Activated naive CD4-positive, alpha-beta T cell treated with anti-CD3 and anti-CD28 coated beads, Interleukin-2, amount 50 U/mL, for 72 hours (primary cell): ENCODE results near the gene PIAS4. TPM values are rescaled to one million over a fixed set of nuclear protein-coding genes. Genes with fewer than 3 reads are reported as not detected.

ENCODE experiments used
- ATAC-seq, 2 donors: fragments of 150-1000 bp; cut with Tn5 transposase; 2 replicates each; pipeline ENCODE4 v1.10.0; 2021; ENCODE audit warnings: mild to moderate bottlenecking in 2 of 2, moderate library complexity in 2 of 2
- DNase-seq, 2 donors: peaks; one replicate each; pipeline ENCODE4 v3.0.0; 2021 to 2022; ENCODE audit warnings: low spot score in 2 of 2
- H3K27ac Mint-ChIP-seq, 2 donors: one replicate each; pipeline ENCODE4 v1.8.0; 2022; ENCODE audit warnings: mild to moderate bottlenecking in 2 of 2, mixed read lengths in 2 of 2
- H3K36me3 Mint-ChIP-seq, 2 donors: one replicate each; pipeline ENCODE4 v1.8.0; 2022; ENCODE audit warnings: mixed read lengths in 2 of 2
- H3K9me3 Mint-ChIP-seq, 2 donors: one replicate each; pipeline ENCODE4 v1.8.0; 2022; ENCODE audit warnings: mixed read lengths in 2 of 2
- total RNA-seq, 2 donors: library from RNA; stranded (reverse); gene quantifications; one replicate each; pipeline ENCODE4 v1.2.3, GENCODE V29; 2022

PIAS4 gene
- total RNA-seq, 2 donors from 2014 or later = 28.0 to 30.6 TPM

DNA sequence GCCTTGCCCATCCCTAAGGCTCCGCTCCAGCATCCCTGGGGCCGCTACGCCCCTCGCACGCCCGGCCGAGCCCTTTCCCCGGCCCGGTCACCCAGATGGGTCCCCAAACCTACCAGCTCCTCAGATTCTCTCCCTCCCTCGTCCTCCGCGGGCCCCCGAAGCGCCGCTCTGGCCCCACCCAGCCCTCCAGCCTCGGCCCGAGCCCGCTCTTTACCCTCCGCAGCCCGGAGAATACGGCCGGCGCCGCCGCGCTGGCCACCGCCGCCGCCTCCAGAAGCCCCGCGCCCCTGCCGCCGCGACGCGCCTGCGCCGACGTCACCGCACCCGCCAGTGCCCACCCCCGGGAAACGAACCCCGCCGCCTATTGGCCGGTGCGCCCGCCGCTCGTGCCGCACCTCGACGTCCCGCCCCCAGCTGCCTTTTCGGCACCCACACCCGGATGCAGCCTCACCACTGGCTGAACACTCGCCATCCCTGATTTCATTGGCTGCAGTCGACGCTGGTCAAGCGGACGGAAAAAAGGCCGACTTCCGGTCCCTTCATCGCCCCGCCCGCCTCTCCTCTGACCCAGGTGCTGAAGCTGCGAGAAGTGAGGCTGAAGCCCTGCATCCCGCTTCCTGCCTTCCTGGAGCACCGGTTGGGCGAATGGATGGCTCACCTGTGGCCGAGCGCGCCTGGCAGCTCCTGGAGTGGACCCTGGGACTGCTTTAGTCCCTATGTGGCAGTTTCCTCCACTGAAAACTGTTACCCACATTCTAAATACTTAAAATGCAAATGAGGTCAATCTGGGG, 36.5 kb upstream of the PIAS4 start, which contains the start of gene DAPK3:
Gene DAPK3, minus strand, starts transcription at position 292 of the 791 bp plus-strand sequence. CDS start 1,364 bp downstream, outside the sequence.
- Mint-ChIP-seq H3K36me3 (peaks cover 8 to 10% of the 10 kb centered on the region in 2 donors), H3K9me3 (no peaks in the 10 kb centered on the region)
- peak; percentile 81 to 97 for ATAC-seq

DNA sequence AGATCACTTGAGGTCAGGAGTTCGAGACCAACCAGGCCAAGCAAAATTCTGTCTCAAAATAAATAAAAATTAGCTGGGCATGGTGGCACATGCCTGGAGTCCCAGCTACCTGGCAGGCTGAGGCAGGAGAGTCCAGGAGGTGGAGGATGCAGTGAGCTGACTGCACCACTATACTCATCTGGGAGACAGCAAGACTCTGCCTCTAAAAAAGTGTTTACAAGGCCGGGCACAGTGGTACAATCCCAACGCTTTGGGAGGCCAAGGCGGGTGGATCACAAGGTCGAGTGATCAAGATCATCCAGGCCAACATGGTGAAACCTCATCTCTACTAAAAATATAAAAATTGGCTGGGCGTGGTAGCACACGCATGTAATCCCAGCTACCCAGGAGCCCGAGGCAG, 32.4 kb upstream of the PIAS4 start:
- peak overlapping the region in 1 of 2 donors; percentile 60 for H3K27ac Mint-ChIP-seq
- no peak for ATAC-seq

More for the DNA sequence above, 36.5 kb upstream of the PIAS4 start, which contains the start of gene DAPK3:
- H3K27ac Mint-ChIP-seq = peak within 1 kb of the TSS; percentile 94 to 97
- peak; percentile 96 to 98 for DNase-seq

DNA sequence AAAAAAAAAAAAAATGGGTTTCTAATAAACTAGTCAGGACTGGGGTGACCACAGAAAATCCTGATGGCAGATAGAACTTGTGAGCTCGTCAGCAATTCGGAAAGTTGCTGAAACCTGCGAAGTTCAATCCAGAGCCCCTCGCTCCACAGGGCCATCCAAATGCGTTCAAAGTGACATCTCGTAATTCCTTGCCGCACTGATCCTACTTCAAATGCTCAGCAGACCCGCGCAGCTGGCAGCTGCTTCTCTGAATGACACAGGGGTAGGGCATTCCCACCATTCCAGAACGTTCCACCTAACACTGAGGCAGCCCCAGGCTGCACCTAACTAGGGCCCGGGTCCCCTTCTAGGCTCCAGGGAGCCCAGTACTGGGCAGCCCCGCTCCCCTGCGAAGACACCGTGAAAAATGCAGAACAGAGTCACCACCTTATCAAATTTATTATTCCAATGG, 31.9 kb upstream of the PIAS4 start:
- Mint-ChIP-seq H3K36me3 (peaks cover 21 to 24% of the 10 kb centered on the region in 2 donors), H3K9me3 (no peaks in the 10 kb centered on the region), H3K27ac (peak overlapping the region; percentile 60 to 67)
- DNase-seq = peak in 1 of 2 donors; percentile 17
- ATAC-seq = no peak

More for the DNA sequence above, 32.4 kb upstream of the PIAS4 start:
- H3K36me3 Mint-ChIP-seq = peaks cover 23 to 24% of the 10 kb centered on the region in 2 donors
- peak in 1 of 2 donors; percentile 10 for DNase-seq
- H3K9me3 Mint-ChIP-seq = no peaks in the 10 kb centered on the region

DNA sequence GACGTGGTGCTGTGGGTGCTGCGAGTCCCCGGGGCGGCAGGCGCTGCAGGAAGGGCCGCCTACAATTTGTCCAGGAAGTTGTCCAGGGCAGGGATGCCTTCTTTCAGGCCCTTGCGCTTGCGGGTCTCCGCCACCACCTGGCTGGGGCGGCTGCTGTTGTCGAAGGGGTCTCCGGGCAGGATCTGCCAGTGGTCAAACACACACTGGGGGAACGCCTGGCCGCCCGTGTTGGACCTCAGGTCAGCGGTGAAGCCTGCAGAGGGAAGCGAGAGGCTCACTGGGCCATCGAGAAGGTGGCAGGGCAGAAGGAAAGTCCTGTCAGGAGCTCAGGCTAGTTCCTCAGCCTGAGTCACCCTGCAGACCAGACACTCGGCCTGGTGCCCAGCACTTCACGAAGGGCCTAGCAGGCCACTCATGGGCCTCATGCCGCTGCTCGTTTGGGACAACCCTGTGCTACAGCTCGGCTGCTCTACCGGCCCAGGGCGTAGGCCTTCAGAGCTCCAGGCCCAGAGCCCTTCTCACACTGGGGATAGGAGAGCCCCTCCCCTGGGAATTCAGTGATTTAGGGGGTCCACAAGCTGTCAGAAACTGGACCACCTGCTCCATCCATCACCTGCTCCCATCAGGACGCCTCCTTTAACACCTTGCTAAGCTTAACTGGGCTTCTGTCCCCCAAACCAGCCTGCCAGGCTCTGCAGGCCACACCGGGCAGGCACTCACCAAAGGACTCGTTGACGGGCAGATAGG, 30.9 kb upstream of the PIAS4 start:
- peak in 1 of 2 donors; percentile 5 for ATAC-seq
- Mint-ChIP-seq H3K9me3 (no peaks in the 10 kb centered on the region), H3K36me3 (peaks cover 30 to 31% of the 10 kb centered on the region in 2 donors)

DNA sequence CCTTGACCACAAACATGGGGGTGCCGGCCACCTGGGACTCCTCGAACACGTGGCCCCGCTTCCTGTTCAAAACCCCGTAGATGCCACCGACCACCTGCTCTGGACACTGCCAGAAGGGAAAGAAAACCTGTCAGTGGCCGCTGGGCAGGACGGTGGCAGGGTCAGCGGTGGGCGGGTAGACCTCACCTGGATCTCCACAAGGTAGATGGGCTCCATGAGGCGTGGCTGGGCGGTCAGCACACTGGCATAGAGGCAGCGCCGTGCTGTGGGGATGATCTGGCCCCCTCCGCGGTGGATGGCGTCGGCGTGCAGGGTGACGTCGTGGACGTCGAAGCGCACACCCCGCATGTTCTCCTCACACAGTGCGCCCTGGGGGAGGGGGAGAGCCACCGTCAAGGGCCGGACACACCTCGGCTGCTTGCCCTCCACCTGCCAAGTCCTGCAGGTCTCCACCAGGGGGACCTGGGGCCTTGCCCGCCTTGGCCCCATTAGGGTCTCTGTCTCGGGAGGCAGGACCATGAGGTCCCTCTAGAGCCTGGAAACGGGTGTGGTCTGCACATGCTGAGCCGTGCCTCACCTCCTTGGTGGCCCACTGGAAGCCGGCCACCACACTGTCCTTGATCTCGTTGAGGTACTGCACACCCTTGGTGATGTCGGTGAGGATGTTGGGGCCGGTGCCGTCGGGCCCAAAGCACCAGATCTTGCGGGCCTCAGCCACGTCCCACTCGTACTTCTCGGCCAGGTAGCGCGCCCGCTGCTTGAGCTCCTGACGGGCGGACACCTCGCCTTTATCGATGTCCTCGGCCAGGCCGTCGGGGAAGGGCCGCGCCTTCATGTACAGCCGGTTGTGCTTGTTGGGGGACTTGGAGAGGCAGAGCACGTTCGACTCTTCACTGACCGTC, 30.0 kb upstream of the PIAS4 start:
- peak in 1 of 2 donors; percentile 21 for DNase-seq
- no peaks in the 10 kb centered on the region for H3K9me3 Mint-ChIP-seq
- H3K27ac Mint-ChIP-seq = peak overlapping the region; percentile 67 to 86
- ATAC-seq = peak in 1 of 2 donors; percentile 18
- H3K36me3 Mint-ChIP-seq = peaks cover 35 to 40% of the 10 kb centered on the region in 2 donors

More for the DNA sequence above, 30.9 kb upstream of the PIAS4 start:
- peak in 1 of 2 donors; percentile 12 for DNase-seq
- peak overlapping the region; percentile 67 to 86 for H3K27ac Mint-ChIP-seq

DNA sequence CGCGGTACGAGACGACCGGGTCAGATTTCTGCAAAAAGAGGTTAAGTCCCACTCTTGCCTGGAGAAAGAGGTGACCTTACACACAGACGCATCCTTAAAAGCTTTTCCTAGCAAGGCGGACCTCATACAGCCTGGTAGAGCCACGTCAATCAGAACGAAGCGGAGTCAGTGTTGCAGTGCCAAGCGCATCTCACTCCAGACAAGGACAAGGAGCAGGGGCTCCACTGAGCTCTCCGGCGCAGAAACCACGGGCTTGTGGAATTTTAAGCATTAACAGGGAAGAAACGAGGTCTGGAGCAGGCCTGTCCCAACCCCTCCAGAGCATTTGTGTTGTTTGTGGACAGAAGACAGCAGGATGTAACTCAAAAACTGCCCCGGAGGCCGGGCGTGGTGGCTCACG, 29.4 kb upstream of the PIAS4 start:
- DNase-seq (no peak), ATAC-seq (no peak)
- peak overlapping the region; percentile 67 to 86 for H3K27ac Mint-ChIP-seq
- H3K36me3 Mint-ChIP-seq = peaks cover 42 to 46% of the 10 kb centered on the region in 2 donors
- no peaks in the 10 kb centered on the region for H3K9me3 Mint-ChIP-seq

DNA sequence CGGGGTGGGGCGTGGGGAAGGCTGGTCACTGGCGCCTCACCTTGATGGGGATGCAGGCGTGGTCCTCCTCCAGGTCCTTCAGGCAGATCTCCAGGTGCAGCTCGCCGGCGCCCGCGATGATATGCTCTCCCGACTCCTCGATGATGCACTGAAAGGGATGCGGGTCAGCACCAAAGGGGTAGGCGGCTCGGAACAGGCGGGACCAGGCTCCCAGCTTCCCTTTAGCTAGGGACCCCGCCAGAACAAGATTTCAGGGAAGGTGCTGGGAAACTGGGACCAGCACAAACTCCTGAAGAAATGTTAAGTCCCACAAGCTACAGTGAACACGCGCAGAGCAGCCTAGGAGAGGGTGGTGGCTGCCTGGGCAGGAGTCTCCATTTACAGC, 28.3 kb upstream of the PIAS4 start:
- H3K9me3 Mint-ChIP-seq = no peaks in the 10 kb centered on the region
- peaks cover 53 to 58% of the 10 kb centered on the region in 2 donors for H3K36me3 Mint-ChIP-seq
- DNase-seq (peak in 1 of 2 donors; percentile 14), ATAC-seq (no peak)
- peak overlapping the region; percentile 68 to 96 for H3K27ac Mint-ChIP-seq

DNA sequence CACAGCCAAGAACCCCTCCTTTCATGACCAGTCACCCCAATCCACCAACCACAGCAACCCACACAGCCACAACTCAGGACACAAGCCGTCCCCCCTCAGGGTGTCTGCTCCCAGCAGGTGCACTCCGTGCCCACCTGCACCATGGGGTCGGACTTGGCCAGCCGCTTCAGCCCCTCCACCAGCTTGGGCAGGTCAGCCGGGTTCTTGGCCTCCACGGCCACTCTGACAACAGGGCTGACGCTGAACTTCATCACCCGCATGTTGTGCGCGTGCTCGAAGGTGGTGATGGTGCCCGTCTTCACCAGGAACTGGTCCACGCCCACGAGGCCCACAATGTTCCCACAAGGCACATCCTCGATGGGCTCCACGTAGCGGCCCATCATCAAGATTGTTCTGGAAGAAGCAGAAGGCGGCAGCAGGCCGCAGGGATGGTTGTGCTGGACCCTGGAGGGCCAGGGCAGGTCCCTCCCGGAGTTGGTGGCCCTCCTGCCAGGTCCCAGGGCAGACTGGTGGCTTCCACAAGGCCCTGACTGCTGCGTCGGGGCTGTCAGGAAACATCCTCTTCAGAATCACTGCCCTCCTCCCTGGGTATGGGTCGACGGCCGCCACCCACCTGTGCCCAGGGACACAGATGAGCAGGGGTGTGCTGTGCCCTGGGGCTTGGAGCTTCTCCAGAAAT, 27.7 kb upstream of the PIAS4 start:
- Mint-ChIP-seq H3K9me3 (no peaks in the 10 kb centered on the region), H3K27ac (peak overlapping the region; percentile 68 to 96), H3K36me3 (peaks cover 58 to 63% of the 10 kb centered on the region in 2 donors)
- ATAC-seq (peak in 1 of 2 donors; percentile 5), DNase-seq (peak in 1 of 2 donors; percentile 23)

DNA sequence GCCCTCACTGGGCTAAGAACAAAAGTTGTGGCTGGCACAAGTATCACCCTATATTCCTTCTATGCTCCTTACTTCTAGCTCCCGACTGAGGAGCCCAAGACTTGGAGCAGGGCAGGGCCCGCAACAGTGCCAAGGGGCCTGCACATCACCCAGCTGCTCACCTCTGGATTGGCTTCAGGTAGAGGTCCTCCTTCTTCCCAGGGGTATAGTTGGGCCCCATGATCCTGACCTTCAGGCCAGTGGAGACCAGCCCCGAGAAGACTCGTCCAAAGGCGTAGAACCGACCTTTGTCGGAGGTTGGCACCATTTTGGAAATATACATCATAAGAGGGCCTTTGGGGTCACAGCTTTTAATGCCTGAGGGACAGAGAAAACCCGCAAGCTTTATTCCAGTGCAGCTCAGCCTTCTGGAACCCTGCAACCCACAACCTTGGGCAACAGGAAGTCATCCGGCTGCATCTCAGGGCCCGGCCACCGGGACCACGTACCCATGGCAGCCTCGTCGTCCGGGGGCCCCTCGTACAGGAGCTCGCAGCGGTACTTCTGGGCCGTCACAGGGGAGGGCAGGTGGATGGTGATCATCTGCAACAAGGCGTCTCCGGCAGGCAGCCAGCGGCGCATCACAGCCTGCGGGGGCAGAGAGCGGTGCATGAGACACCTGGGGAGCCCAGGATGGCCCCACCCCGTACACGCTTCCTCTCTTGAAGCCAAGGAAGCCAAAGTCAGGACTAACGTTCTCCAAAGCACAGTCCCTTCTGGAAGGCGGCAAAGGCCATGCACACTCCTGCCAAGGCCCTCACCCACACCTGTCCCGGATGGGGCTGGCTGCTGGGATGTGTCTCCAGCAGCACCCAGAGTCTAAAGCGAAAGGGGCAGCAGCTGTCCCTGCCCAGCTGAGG, 26.9 kb upstream of the PIAS4 start:
- no peaks in the 10 kb centered on the region for H3K9me3 Mint-ChIP-seq
- DNase-seq = no peak
- peak overlapping the region; percentile 68 to 96 for H3K27ac Mint-ChIP-seq
- no peak for ATAC-seq
- peaks cover 63 to 68% of the 10 kb centered on the region in 2 donors for H3K36me3 Mint-ChIP-seq

DNA sequence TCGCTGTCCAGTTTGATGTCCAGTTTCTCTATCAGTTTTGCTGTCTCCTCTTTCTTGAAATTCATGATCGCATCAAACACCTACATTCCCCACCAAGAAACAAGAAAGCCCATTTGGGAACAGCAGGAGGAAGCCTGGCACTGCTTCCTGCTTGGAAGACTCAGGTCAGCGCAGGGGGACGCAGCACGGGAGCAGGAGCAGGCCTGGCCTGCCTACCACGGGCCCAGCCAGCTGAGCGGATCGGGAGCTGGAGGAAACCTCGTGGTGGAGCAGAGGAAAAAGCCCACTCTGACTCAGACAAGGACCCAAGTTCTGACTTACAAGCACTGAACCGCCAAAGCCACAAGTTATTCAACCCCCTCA, 26.2 kb upstream of the PIAS4 start:
- no peak for DNase-seq
- H3K27ac Mint-ChIP-seq = peak overlapping the region; percentile 90 to 96

DNA sequence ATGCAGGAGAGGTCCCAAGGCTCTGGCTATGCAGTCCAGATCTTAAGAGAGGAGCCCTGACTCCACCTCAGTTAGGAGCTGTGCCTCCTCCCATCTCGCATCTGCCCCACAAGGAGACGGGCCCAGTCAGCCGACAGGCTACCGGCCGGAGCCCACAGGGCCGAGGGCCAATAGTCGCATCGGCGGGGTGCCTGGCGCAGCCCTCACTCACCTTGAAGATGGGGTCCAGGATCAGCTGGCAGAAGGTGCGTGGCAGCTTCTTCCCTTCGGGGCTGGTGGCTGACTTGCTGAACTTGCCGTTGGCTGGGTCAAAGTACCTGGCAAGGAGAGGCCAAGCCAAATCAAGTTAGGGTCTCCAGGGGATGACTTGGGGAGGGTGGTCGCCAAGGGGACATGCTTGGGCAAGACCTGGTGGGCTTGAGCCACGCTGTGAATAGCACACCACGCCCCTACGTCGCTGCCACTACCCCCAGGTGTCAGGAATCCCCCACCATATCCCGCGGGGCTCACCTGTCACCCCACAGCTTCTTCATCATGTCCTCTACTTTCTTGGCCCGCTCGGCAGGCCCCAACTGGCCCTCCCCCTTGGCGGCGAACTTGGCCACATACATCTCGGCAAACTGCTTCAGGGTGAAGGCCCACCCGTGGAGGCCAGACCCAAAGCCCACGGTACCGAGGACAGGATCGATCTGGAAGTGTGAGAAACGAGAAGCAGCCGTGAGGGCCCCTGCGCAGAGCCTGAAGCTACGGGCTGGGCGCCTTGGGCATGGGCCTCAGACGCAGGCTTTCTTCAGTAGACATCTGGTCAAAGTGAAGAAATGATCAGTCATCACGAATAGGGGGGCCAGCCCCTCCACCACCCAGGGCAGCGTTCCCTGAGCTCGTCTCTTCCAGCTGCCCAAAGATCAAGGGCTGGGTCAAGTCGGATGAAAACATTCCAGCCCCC, 25.5 kb upstream of the PIAS4 start:
- peaks cover 56 to 68% of the 10 kb centered on the region in 2 donors for H3K36me3 Mint-ChIP-seq
- H3K9me3 Mint-ChIP-seq = no peaks in the 10 kb centered on the region
- no peak for DNase-seq
- H3K27ac Mint-ChIP-seq = peak overlapping the region; percentile 96 to 98
- ATAC-seq = no peak

More for the DNA sequence above, 26.2 kb upstream of the PIAS4 start:
- Mint-ChIP-seq H3K9me3 (no peaks in the 10 kb centered on the region), H3K36me3 (peaks cover 60 to 68% of the 10 kb centered on the region in 2 donors)
- ATAC-seq = no peak

DNA sequence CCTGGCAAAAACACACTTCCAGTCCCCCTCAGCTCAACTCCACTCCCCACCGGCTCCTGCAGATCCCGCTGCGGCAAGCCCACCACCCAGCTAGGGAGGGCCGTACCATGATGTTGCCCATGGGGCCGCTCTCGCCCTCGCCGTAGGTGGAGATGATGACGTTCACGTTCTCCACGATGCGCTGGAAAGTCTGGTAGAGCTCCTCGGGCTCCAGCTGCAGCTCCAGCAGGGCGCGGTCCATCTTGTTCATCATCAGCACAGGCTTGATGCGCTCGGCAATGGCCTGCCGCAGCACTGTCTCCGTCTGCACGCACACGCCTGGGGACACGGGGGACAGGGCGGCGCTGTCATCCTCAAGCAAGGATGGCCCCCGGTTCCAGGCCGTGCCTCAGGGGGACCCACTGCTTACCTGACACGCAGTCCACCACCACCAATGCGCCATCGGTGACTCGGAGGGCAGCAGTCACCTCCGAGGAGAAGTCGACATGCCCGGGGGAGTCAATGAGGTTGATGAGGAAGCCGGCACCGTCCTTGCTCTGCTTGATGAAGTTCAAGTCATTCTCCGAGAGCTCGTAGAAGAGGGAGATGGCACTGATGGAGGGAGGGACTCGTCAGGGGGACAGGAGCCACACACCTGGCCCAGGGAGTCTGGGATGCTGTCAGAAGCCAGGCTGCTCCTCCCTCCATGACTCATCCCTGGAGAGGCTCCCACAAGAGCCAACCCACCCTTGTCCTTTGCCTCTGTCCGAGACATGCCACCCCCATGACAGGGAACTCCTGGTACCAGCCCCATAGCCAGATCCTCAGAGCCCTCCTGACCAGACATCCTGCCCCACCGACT, 24.6 kb upstream of the PIAS4 start:
- peaks cover 53 to 59% of the 10 kb centered on the region in 2 donors for H3K36me3 Mint-ChIP-seq
- peak overlapping the region; percentile 96 to 98 for H3K27ac Mint-ChIP-seq
- peak in 1 of 2 donors; percentile 13 for DNase-seq
- ATAC-seq = no peak
- no peaks in the 10 kb centered on the region for H3K9me3 Mint-ChIP-seq

DNA sequence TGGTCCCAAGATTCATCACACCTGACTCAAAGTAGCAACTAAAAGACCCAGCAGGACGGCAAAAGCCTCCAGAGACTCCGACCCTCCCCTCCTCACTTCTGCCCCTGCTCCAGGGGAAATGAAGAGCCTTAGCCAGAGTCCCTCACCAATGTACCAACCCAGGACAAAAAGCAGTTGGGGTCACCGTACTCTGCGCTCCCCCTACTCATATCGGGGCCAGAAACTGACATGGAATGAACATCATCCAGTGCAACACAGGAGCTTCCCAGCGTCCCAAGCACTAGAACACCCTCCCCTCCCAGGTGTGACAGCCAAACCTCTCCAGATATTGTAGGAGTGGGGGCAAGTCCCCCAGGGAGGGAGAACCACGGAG, 24.0 kb upstream of the PIAS4 start:
- Mint-ChIP-seq H3K9me3 (no peaks in the 10 kb centered on the region), H3K36me3 (peaks cover 48 to 55% of the 10 kb centered on the region in 2 donors), H3K27ac (peak overlapping the region; percentile 96 to 98)
- no peak for DNase-seq
- ATAC-seq = no peak
